Parathyroid adenoma (tissue), 2 donors: ENCODE results near the gene SLC35A4.
A peak's percentile ranks its signal among the peaks of the same experiment; 100 is the strongest.
"Not testable (repeated sequence)": the region's sequence is repeated elsewhere in the genome, so short reads cannot be mapped to it uniquely, and the experiment has no call there.

Source experiments
- H2AFZ ChIP-seq: fragments of 300-600 bp; sonication (generic); one replicate; pipeline ENCODE4 v1.7.0; 2017; ENCODE audit warnings: antibody characterized with exemption, mild to moderate bottlenecking
- H3K27ac ChIP-seq: fragments of 300-600 bp; sonication (generic); one replicate; pipeline ENCODE4 v1.7.0; 2017
- H3K27me3 ChIP-seq: fragments of 300-600 bp; sonication (generic); one replicate; pipeline ENCODE4 v1.7.0; 2017; ENCODE audit warnings: low read length; ENCODE audit not compliant: control insufficient read depth, insufficient read depth
- H3K36me3 ChIP-seq: fragments of 300-600 bp; sonication (generic); one replicate; pipeline ENCODE4 v1.7.0; 2017; ENCODE audit warnings: low read length; ENCODE audit not compliant: control insufficient read depth, insufficient read depth
- H3K4me1 ChIP-seq: fragments of 300-600 bp; sonication (generic); one replicate; pipeline ENCODE4 v1.7.0; 2017; ENCODE audit warnings: control low read depth
- H3K4me2 ChIP-seq: fragments of 300-600 bp; sonication (generic); one replicate; pipeline ENCODE4 v1.7.0; 2017; ENCODE audit warnings: low read length
- H3K4me3 ChIP-seq: fragments of 300-600 bp; sonication (generic); one replicate; pipeline ENCODE4 v1.7.0; 2017; ENCODE audit warnings: low read depth, low read length
- H3K79me2 ChIP-seq: fragments of 300-600 bp; sonication (generic); one replicate; pipeline ENCODE4 v1.7.0; 2017; ENCODE audit warnings: control low read depth
- H3K9ac ChIP-seq: fragments of 300-600 bp; sonication (generic); one replicate; pipeline ENCODE4 v1.7.0; 2017; ENCODE audit warnings: mild to moderate bottlenecking
- H3K9me3 ChIP-seq: fragments of 300-600 bp; sonication (generic); one replicate; pipeline ENCODE4 v1.7.0; 2017; ENCODE audit warnings: low read length; ENCODE audit not compliant: control insufficient read depth
- CTCF ChIP-seq: fragments of 300-600 bp; sonication (generic); IDR thresholded peaks from one replicate; pipeline ENCODE4 v1.7.0; 2017; ENCODE audit warnings: antibody characterized with exemption, mild to moderate bottlenecking
- donor health status: primary hyperparathyroidism.

The SLC35A4 gene

DNA sequence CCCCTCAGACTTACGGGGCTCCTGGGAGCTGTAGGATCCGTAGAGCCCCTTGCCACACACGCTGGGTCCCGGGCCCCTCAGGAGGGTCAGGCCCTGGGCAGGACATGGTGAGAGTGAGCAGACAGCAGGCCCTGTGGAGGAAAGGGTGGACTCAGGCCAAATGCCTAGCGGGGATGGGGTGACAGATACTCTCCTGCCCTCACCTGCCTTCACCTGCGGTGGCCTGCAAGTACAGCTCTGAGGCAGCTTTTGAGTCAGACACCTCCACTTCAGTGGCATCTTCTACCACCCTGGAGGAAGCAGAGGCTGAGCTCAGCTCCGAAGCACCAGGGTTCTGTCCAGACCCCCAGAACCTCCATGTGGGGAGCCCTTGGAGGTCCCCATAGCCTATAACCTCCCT is 26.2 kb downstream of the SLC35A4 start:
- no peak for TF ChIP-seq CTCF
- Histone ChIP-seq H3K4me2 (no peak overlapping the region), H3K79me2 (no peaks in the 10 kb centered on the region), H3K27ac (no peak overlapping the region), H2AFZ (no peak overlapping the region), H3K27me3 (no peaks in the 10 kb centered on the region), H3K4me3 (no peak overlapping the region), H3K4me1 (peaks cover 3% of the 10 kb centered on the region), H3K9ac (no peak overlapping the region), H3K9me3 (no peaks in the 10 kb centered on the region), H3K36me3 (no peaks in the 10 kb centered on the region)

DNA sequence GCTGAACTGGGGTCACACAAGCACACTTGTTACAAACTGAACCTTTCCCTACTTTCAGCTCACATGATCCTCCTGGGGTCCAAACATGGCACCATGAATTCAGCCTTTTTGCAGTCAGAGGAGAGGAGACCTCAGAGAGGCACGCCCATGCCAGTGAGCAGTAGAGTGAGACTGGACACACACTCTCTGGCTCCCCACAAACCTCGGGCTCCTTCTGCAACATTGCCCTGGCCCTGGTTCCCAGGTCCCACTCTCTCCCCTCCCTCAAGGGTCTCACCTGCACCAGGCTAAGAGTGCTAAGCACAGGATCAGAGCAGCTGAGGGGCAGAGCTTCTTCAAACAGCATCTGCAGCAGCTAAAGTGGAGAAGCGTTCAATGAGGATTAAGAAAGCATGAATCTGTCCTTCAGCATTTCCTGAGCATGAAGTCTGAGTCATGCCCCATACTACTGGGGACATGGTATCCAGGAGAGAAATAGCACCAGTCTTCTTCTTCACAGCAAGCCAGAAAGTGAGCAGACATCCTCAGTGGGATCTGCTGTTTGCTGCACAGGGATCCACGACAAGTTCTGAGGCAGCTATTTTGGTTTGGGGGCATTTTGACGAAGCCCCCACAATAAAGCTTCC is 27.2 kb downstream of the SLC35A4 start:
- H3K9ac ChIP-seq: no peak overlapping the region
- H3K9me3 ChIP-seq: no peaks in the 10 kb centered on the region
- H3K4me3 ChIP-seq: no peak overlapping the region
- H3K4me2 ChIP-seq: no peak overlapping the region
- H2AFZ ChIP-seq: no peak overlapping the region
- no peaks in the 10 kb centered on the region for H3K79me2 ChIP-seq
- no peaks in the 10 kb centered on the region for H3K27me3 ChIP-seq
- H3K27ac ChIP-seq: no peak overlapping the region
- peaks cover 5% of the 10 kb centered on the region for H3K4me1 ChIP-seq
- H3K36me3 ChIP-seq: no peaks in the 10 kb centered on the region
- no peak for TF ChIP-seq CTCF

- Histone ChIP-seq H3K4me2 (peak overlapping the region; percentile 47), H3K4me3 (peak overlapping the region; percentile 16)
- not testable (repeated sequence) for H3K27ac ChIP-seq, H2AFZ ChIP-seq, H3K79me2 ChIP-seq, H3K9me3 ChIP-seq, H3K36me3 ChIP-seq, H3K27me3 ChIP-seq, H3K4me1 ChIP-seq, H3K9ac ChIP-seq
These were observed 28.4 kb downstream of the SLC35A4 start for GRCh38 chr5:140593070-140593469.

DNA sequence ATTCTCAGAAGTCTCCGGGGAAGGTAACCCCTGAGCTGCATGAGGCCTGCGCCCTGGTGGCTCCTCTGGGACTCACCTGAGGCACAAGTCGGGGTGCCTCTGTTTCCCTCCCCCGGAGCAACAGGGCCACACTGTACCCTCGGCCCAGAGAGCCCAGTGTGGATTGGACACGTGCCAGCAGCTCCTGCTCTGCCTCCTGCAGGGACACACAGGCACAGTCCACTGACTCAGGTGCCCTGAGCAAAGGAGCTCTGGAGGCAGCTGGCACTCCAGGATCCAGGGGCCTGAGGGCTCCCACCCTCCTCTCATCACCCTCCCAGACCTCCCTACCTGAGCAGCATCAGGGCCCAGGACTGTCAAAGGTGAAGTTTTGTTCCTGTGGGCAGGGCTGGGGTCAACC is 29.5 kb downstream of the SLC35A4 start:
- Histone ChIP-seq H3K79me2 (no peaks in the 10 kb centered on the region), H3K36me3 (no peaks in the 10 kb centered on the region), H2AFZ (no peak overlapping the region), H3K4me3 (no peak overlapping the region), H3K27me3 (no peaks in the 10 kb centered on the region), H3K9me3 (no peaks in the 10 kb centered on the region), H3K4me2 (no peak overlapping the region), H3K27ac (no peak overlapping the region), H3K4me1 (peaks cover 5% of the 10 kb centered on the region), H3K9ac (no peak overlapping the region)
- TF ChIP-seq CTCF: no peak

GRCh38 chr5:140595538-140596300 is 31.1 kb downstream of the SLC35A4 start:
- Histone ChIP-seq H3K79me2 (no peaks in the 10 kb centered on the region), H3K9me3 (no peaks in the 10 kb centered on the region), H2AFZ (no peak overlapping the region), H3K4me2 (no peak overlapping the region), H3K4me3 (no peak overlapping the region), H3K9ac (no peak overlapping the region), H3K4me1 (peaks cover 5% of the 10 kb centered on the region), H3K36me3 (no peaks in the 10 kb centered on the region), H3K27ac (no peak overlapping the region), H3K27me3 (no peaks in the 10 kb centered on the region)
- TF ChIP-seq CTCF: no peak
